NCI-H2081 (cell line): ENCODE data around the gene SPIB.
A peak's percentile ranks its signal among the peaks of the same experiment; 100 is the strongest.
"Not testable (repeated sequence)": the region's sequence is repeated elsewhere in the genome, so short reads cannot be mapped to it uniquely, and the experiment has no call there.

Experiments
- DNase-seq, 2 experiments: peaks; one replicate each; lab custom pipeline; 2025; lab: John Stamatoyannopoulos, UW

SPIB gene

GRCh38 chr19:50418176-50419021, at the start of gene SPIB:
Gene SPIB (plus strand): TSS chr19:50418938. CDS start chr19:50418963, 25 bp downstream.
- DNase-seq = no peak

GRCh38 chr19:50371914-50372475, 46.7 kb upstream of the SPIB start:
- no peak for DNase-seq

GRCh38 chr19:50376166-50377050, 42.3 kb upstream of the SPIB start, which contains the start of gene NR1H2:
Gene NR1H2 (plus strand): TSS chr19:50376457. CDS start chr19:50377606, 1,149 bp downstream.
- peak; percentile 94 to 97 for DNase-seq

- peak in 1 of 2 experiments; percentile 47 for DNase-seq
These were observed 41.7 kb upstream of the SPIB start for GRCh38 chr19:50377051-50377461.

GRCh38 chr19:50377517-50377916, 41.2 kb upstream of the SPIB start:
- no peak for DNase-seq

- no peak for DNase-seq
These were observed 40.4 kb upstream of the SPIB start for GRCh38 chr19:50378169-50378862.

- no peak for DNase-seq
These were observed 39.9 kb upstream of the SPIB start for GRCh38 chr19:50378863-50379236.

- DNase-seq = no peak
These were observed 39.1 kb upstream of the SPIB start for GRCh38 chr19:50379602-50380001.

GRCh38 chr19:50380137-50380536, 38.6 kb upstream of the SPIB start:
- no peak for DNase-seq

- DNase-seq = no peak
These were observed 38.0 kb upstream of the SPIB start for GRCh38 chr19:50380751-50381151.

- DNase-seq = no peak
These were observed 36.6 kb upstream of the SPIB start for GRCh38 chr19:50381881-50382729.

- peak in 1 of 2 experiments; percentile 37 for DNase-seq
These were observed 35.5 kb upstream of the SPIB start for GRCh38 chr19:50383001-50383851.

- peak; percentile 95 to 98 for DNase-seq
These were observed 34.7 kb upstream of the SPIB start, which contains the start of gene POLD1 for GRCh38 chr19:50383852-50384684. Gene POLD1 (plus strand): TSS chr19:50384347. CDS start chr19:50398852, 14,505 bp downstream.

- DNase-seq = peak in 1 of 2 experiments; percentile 36
These were observed 33.8 kb upstream of the SPIB start for GRCh38 chr19:50384685-50385535.

- DNase-seq = no peak
These were observed 31.4 kb upstream of the SPIB start for GRCh38 chr19:50387176-50387867.

- no peak for DNase-seq
These were observed 30.9 kb upstream of the SPIB start for GRCh38 chr19:50387868-50388245.

GRCh38 chr19:50390295-50390694, 28.4 kb upstream of the SPIB start:
- not testable (repeated sequence) for DNase-seq
